ENCODE data around the gene SHOX.

Gene SHOX

DNA sequence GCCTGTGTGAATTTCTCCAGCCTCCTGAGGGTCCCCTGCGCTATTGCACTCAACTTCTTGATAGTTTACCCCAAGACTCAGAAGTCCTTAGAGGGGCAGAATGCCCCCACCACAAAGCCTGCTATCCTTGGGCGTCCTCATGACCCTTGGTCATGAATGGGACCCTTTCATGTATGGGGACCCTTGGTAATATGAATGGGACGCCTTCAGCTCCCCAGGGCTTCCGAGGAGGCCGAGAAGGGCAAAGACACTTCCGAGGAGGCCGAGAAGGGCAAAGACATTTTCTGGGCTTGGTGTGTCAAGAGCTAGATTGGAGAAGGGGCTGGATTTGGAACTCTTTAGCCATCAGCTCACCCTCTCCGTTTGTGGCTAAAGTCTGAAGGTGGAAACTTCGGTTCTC lies 8.6 kb downstream of the SHOX start:
- TF ChIP-seq, protein P1, sequence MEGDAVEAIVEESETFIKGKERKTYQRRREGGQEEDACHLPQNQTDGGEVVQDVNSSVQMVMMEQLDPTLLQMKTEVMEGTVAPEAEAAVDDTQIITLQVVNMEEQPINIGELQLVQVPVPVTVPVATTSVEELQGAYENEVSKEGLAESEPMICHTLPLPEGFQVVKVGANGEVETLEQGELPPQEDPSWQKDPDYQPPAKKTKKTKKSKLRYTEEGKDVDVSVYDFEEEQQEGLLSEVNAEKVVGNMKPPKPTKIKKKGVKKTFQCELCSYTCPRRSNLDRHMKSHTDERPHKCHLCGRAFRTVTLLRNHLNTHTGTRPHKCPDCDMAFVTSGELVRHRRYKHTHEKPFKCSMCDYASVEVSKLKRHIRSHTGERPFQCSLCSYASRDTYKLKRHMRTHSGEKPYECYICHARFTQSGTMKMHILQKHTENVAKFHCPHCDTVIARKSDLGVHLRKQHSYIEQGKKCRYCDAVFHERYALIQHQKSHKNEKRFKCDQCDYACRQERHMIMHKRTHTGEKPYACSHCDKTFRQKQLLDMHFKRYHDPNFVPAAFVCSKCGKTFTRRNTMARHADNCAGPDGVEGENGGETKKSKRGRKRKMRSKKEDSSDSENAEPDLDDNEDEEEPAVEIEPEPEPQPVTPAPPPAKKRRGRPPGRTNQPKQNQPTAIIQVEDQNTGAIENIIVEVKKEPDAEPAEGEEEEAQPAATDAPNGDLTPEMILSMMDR (IDR thresholded peaks at IDR 0.05; ENCODE audit: low read depth, low read length), result no peak

GRCh38 chrX:640641-641040 lies 10.1 kb downstream of the SHOX start:
- TF ChIP-seq, protein P1 (IDR thresholded peaks at IDR 0.05; ENCODE audit: low read depth, low read length), result no peak
- no peak overlapping the region for H3K4me3 ChIP-seq (replicated peaks in 1 of 2; ENCODE audit: low read depth in 2 of 2, low read length in 2 of 2)

More for the DNA sequence above, 8.6 kb downstream of the SHOX start:
- DNase-seq (ENCODE audit: low read depth in 2 of 2), result no peak
- H3K4me3 ChIP-seq (replicated peaks in 1 of 2; ENCODE audit: low read depth in 2 of 2, low read length in 2 of 2), result no peak overlapping the region

GRCh38 chrX:641671-642435 lies 11.3 kb downstream of the SHOX start:
- peak in 1 of 2 donors; percentile 6 for DNase-seq (ENCODE audit: low read depth in 2 of 2)
- TF ChIP-seq, protein P1 (IDR thresholded peaks at IDR 0.05; ENCODE audit: low read depth, low read length), result no peak
- no peak overlapping the region for H3K4me3 ChIP-seq (replicated peaks in 1 of 2; ENCODE audit: low read depth in 2 of 2, low read length in 2 of 2)

More at GRCh38 chrX:640641-641040, 10.1 kb downstream of the SHOX start:
- DNase-seq (ENCODE audit: low read depth in 2 of 2), result no peak

DNA sequence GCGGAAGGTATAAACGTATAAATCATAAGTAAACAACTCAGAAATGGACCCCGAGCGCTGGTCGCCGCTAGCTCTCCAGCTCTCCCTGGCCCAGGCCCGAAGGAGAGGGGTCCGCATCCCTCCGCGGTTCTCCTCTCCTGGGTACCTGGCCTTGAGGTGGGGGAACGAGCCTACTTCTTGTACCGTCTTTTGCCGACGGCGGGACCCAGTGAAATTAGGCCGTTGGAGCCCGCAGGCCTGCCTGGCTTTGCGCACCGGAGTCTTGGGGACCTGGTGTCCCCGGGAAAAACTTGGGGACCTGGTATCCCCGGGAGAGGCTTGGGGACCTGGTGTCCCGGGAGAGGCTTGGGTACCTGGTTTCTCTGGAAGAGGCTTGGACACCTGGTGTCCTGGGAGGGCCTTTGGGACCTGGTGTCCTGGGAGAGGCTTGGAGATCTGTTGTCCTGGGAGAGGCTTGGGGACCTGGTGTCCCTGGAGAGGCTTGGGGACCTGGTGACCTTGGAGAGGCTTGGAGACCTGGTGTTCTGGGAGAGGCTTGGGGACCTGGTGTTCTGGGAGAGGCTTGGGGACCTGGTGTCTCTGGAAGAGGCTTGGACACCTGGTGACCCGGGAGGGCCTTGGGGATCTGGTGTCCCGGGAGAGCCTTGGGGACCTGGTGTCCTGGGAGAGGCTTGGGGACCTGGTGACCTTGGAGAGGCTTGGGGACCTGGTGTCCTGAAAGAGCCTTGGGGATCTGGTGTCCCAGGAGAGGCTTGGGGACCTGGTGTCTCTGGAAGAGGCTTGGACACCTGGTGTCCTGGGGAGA lies 12.0 kb downstream of the SHOX start:
- H3K4me3 ChIP-seq (replicated peaks in 1 of 2; ENCODE audit: low read depth in 2 of 2, low read length in 2 of 2), result no peak overlapping the region
- DNase-seq (ENCODE audit: low read depth in 2 of 2), result peak in 1 of 2 donors; percentile 16
- TF ChIP-seq, protein P1 (IDR thresholded peaks at IDR 0.05; ENCODE audit: low read depth, low read length), result no peak

GRCh38 chrX:643241-643595 lies 12.6 kb downstream of the SHOX start:
- TF ChIP-seq, protein P1 (IDR thresholded peaks at IDR 0.05; ENCODE audit: low read depth, low read length), result no peak
- no peak for DNase-seq (ENCODE audit: low read depth in 2 of 2)
- H3K4me3 ChIP-seq (replicated peaks in 1 of 2; ENCODE audit: low read depth in 2 of 2, low read length in 2 of 2), result no peak overlapping the region

DNA sequence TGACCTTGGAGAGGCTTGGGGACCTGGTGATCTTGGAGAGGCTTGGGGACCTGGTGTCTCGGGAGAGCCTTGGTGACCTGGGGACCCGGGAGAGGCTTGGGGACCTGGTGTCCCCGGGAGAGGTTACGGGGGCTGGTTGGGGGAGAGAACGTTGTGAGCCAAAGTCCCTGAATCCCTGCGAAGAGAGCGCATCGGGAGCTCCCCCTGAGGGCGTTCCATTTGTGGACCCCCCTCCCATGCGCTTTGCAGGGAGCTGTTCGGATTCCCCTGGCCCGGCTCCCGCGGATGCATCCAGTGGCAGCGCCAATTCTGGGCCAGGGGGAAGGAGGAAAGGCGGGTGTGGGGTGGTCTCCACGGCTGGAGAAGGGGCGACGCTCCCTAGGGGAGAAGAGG lies 13.3 kb downstream of the SHOX start:
- DNase-seq (ENCODE audit: low read depth in 2 of 2), result peak in 1 of 2 donors; percentile 7
- no peak overlapping the region for H3K4me3 ChIP-seq (replicated peaks in 1 of 2; ENCODE audit: low read depth in 2 of 2, low read length in 2 of 2)
- TF ChIP-seq, protein P1 (IDR thresholded peaks at IDR 0.05; ENCODE audit: low read depth, low read length), result no peak

Measured in cardiac fibroblast (primary cell).